H9 (cell line): Measurements from ENCODE around the gene TIGD3. TPM values are rescaled to one million over a fixed set of nuclear protein-coding genes. Genes with fewer than 3 reads are reported as not detected.

Source experiments
- DNase-seq: peaks from one replicate; pipeline ENCODE4 v3.0.0-alpha.2; 2017
- H2AFZ ChIP-seq: one replicate; pipeline ENCODE4 v1.6.1; 2013; ENCODE audit warnings: mild to moderate bottlenecking, low read length, control low read depth, moderate library complexity
- H2AK5ac ChIP-seq: 2 replicates; pipeline ENCODE4 v1.6.1; 2013; ENCODE audit warnings: low read length, control low read depth, mixed read lengths; ENCODE audit not compliant: insufficient read length
- H2BK120ac ChIP-seq: one replicate; pipeline ENCODE4 v1.6.1; 2013; ENCODE audit warnings: low read depth, mild to moderate bottlenecking, low read length, control low read depth, inconsistent platforms; ENCODE audit not compliant: poor library complexity, severe bottlenecking
- H2BK12ac ChIP-seq: 2 replicates; pipeline ENCODE4 v1.6.1; 2013; ENCODE audit warnings: low read length, control low read depth, mixed read lengths, low read depth; ENCODE audit not compliant: insufficient read length
- H2BK15ac ChIP-seq: 2 replicates; pipeline ENCODE4 v1.6.1; 2013; ENCODE audit warnings: low read depth, low read length, control low read depth
- H2BK20ac ChIP-seq: one replicate; pipeline ENCODE4 v1.6.1; 2013; ENCODE audit warnings: low read depth, mild to moderate bottlenecking, low read length, control low read depth, inconsistent platforms; ENCODE audit not compliant: poor library complexity, severe bottlenecking
- H2BK5ac ChIP-seq: 2 replicates; pipeline ENCODE4 v1.6.1; 2013; ENCODE audit warnings: low read length, control low read depth, mixed read lengths; ENCODE audit not compliant: insufficient read length
- H3K14ac ChIP-seq: 2 replicates; pipeline ENCODE4 v1.6.1; 2013; ENCODE audit warnings: low read length, control low read depth; ENCODE audit not compliant: insufficient read depth
- H3K18ac ChIP-seq: 2 replicates; pipeline ENCODE4 v1.6.1; 2013; ENCODE audit warnings: low read depth, mild to moderate bottlenecking, mixed read lengths, low read length, control low read depth; ENCODE audit not compliant: insufficient read length
- H3K23ac ChIP-seq: 2 replicates; pipeline ENCODE4 v1.6.1; 2013; ENCODE audit warnings: low read length, control low read depth, mixed read lengths, low read depth; ENCODE audit not compliant: insufficient read length
- H3K23me2 ChIP-seq: 2 replicates; pipeline ENCODE4 v1.6.1; 2013; ENCODE audit warnings: low read depth, mild to moderate bottlenecking, mixed read lengths, low read length, control low read depth; ENCODE audit not compliant: insufficient read length, poor library complexity, severe bottlenecking
- H3K27ac ChIP-seq: 2 replicates; pipeline ENCODE4 v1.5.1; 2013; ENCODE audit warnings: low read length, control low read depth, mixed read lengths, low read depth; ENCODE audit not compliant: insufficient read length
- H3K27me3 ChIP-seq: 2 replicates; pipeline ENCODE4 v1.6.1; 2013; ENCODE audit warnings: low read length, control low read depth, inconsistent platforms; ENCODE audit not compliant: insufficient read depth
- H3K4ac ChIP-seq: 2 replicates; pipeline ENCODE4 v1.6.1; 2013; ENCODE audit warnings: low read depth, mild to moderate bottlenecking, control low read depth, inconsistent platforms, low read length, moderate library complexity
- H3K4me1 ChIP-seq: 2 replicates; pipeline ENCODE4 v1.6.1; 2013; ENCODE audit warnings: low read length, control low read depth, inconsistent platforms; ENCODE audit not compliant: insufficient read depth
- H3K4me2 ChIP-seq: 2 replicates; pipeline ENCODE4 v1.6.1; 2013; ENCODE audit warnings: low read length, control low read depth, mixed read lengths; ENCODE audit not compliant: insufficient read length, insufficient read depth
- H3K56ac ChIP-seq: 2 replicates; pipeline ENCODE4 v1.6.1; 2013; ENCODE audit warnings: low read depth, mild to moderate bottlenecking, mixed read lengths, low read length, control low read depth; ENCODE audit not compliant: insufficient read length
- H3K79me1 ChIP-seq: 2 replicates; pipeline ENCODE4 v1.6.1; 2013; ENCODE audit warnings: low read depth, mild to moderate bottlenecking, moderate library complexity, low read length, control low read depth, inconsistent platforms; ENCODE audit not compliant: insufficient read depth, poor library complexity, severe bottlenecking
- H3K79me2 ChIP-seq: 2 replicates; pipeline ENCODE4 v1.6.1; 2013; ENCODE audit warnings: low read length, control low read depth, inconsistent platforms; ENCODE audit not compliant: insufficient read depth
- H3K9ac ChIP-seq: 2 replicates; pipeline ENCODE4 v1.6.1; 2013; ENCODE audit warnings: low read length, control low read depth, mixed read lengths; ENCODE audit not compliant: insufficient read length; ENCODE audit errors: extremely low read depth
- H3K9me3 ChIP-seq: one replicate; pipeline ENCODE4 v1.6.1; 2013; ENCODE audit warnings: low read depth, low read length, inconsistent platforms; ENCODE audit not compliant: control insufficient read depth
- H3T11ph ChIP-seq: one replicate; pipeline ENCODE4 v1.6.1; 2013; ENCODE audit warnings: mild to moderate bottlenecking, low read length, control low read depth, inconsistent platforms
- H4K20me1 ChIP-seq: one replicate; pipeline ENCODE4 v1.6.1; 2013; ENCODE audit not compliant: control insufficient read depth, insufficient read length, insufficient read depth
- H4K5ac ChIP-seq: 2 replicates; pipeline ENCODE4 v1.6.1; 2013; ENCODE audit warnings: low read depth, mild to moderate bottlenecking, mixed read lengths, low read length, control low read depth; ENCODE audit not compliant: insufficient read length
- H4K8ac ChIP-seq: replicated peaks from 2 replicates; pipeline ENCODE4 v1.6.1; 2013; ENCODE audit warnings: low read length, control low read depth, mixed read lengths, low read depth; ENCODE audit not compliant: insufficient read length
- H4K91ac ChIP-seq: 2 replicates; pipeline ENCODE4 v1.6.1; 2013; ENCODE audit warnings: low read depth, mild to moderate bottlenecking, moderate library complexity, mixed read lengths, low read length, control low read depth; ENCODE audit not compliant: insufficient read length
- H3K27ac Mint-ChIP-seq, 3 experiments: 2 replicates in 2 of 3; 3 replicates in 1 of 3; pipeline ENCODE4 v1.8.0; 2020 to 2021; ENCODE audit warnings: mixed read lengths in 3 of 3, mild to moderate bottlenecking in 1 of 3, moderate library complexity in 1 of 3
- H3K27me3 Mint-ChIP-seq: 2 replicates; pipeline ENCODE4 v1.8.0; 2021; ENCODE audit warnings: low read depth, mild to moderate bottlenecking, moderate library complexity, mixed read lengths
- H3K36me3 Mint-ChIP-seq, 3 experiments: 2 replicates in 2 of 3; 3 replicates in 1 of 3; pipeline ENCODE4 v1.8.0; 2020 to 2021; ENCODE audit warnings: low read depth in 3 of 3, mixed read lengths in 3 of 3; ENCODE audit not compliant: insufficient read depth in 1 of 3
- H3K4me1 Mint-ChIP-seq, 2 experiments: 2 replicates each; pipeline ENCODE4 v1.8.0; 2020; ENCODE audit warnings: mixed read lengths in 2 of 2
- H3K4me3 Mint-ChIP-seq, 2 experiments: 2 replicates in 1 of 2; 3 replicates in 1 of 2; pipeline ENCODE4 v1.8.0; 2020 to 2021; ENCODE audit warnings: mild to moderate bottlenecking in 2 of 2, mixed read lengths in 2 of 2, moderate library complexity in 1 of 2
- H3K9me3 Mint-ChIP-seq, 2 experiments: 2 replicates in 1 of 2; 3 replicates in 1 of 2; pipeline ENCODE4 v1.8.0; 2020; ENCODE audit warnings: mild to moderate bottlenecking in 2 of 2, mixed read lengths in 2 of 2, moderate library complexity in 1 of 2
- WGBS: extraction: QIAGEN DNeasy Blood & Tissue Kit; methylation state at CpG from one replicate; pipeline ENCODE4 v1.1.7; 2013; ENCODE audit warnings: missing lambda C conversion rate, low lambda C conversion rate, mixed read lengths; ENCODE audit not compliant: insufficient read length; ENCODE audit errors: extremely low coverage; 5-methylcytosine and 5-hydroxymethylcytosine counted together
- total RNA-seq: library from RNA; stranded (reverse); gene quantifications from 2 replicates; pipeline ENCODE4 v1.2.1, GENCODE V29; 2021
- TF ChIP-seq, protein P1 (sequence below): fragments of 200-600 bp; sonication (generic); conservative IDR thresholded peaks from 3 replicates; pipeline ENCODE4 v1.8.0; 2021; ENCODE audit warnings: antibody characterized with exemption, mild to moderate bottlenecking

Gene TIGD3
- total RNA-seq, 1 experiment from 2014 or later: 0.66 TPM

DNA sequence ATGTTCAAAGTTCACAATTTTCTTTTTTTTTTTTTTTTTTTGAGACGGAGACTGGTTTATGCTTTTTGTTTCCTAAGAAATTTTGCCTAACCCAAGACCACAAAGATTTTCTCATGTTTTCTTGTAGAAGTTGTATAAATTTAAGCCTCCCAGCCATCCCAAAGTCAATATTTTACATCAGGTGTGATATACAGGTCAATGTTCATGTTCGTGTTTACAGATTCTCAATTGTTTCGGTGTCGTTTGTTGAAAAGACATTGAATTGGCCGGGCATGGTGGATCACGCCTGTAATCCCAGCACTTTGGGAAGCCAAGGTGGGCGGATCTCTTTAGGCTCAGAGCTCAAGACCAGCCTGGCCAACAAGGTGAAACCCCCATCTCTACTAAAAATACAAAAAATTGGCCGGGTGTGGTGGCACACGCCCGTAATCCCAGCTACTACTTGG is 47.3 kb downstream of the TIGD3 start:
- H2AK5ac ChIP-seq: no peak overlapping the region
- H2BK20ac ChIP-seq: no peak overlapping the region
- peak overlapping the region; percentile 22 to 68 (median 59); a peak in 2 of 7 replicates for H3K27ac Mint-ChIP-seq
- H3K36me3 Mint-ChIP-seq: peaks cover 3 to 46% (median 36%) of the 10 kb centered on the region in 3 experiments; a peak in 6 of 7 replicates
- H4K91ac ChIP-seq: no peak overlapping the region
- no peaks in the 10 kb centered on the region for H3K4me1 ChIP-seq
- H3K4ac ChIP-seq: no peak overlapping the region
- no peak overlapping the region for H4K8ac ChIP-seq
- H3K27me3 ChIP-seq: no peaks in the 10 kb centered on the region
- H2BK15ac ChIP-seq: no peak overlapping the region
- no peak overlapping the region; a peak in 1 of 5 replicates for H3K4me3 Mint-ChIP-seq
- no peaks in the 10 kb centered on the region for H3K23me2 ChIP-seq
- no peak overlapping the region for H4K5ac ChIP-seq
- no peak overlapping the region for H2BK12ac ChIP-seq
- H3K27me3 Mint-ChIP-seq: no peaks in the 10 kb centered on the region
- WGBS: no CpG with 5 or more reads among the region's 10 CpGs
- no peak overlapping the region for H3K14ac ChIP-seq
- no peak overlapping the region for H3K4me2 ChIP-seq
- no peaks in the 10 kb centered on the region for H3K9me3 Mint-ChIP-seq
- H3K4me1 Mint-ChIP-seq: peaks cover 0 to 17% of the 10 kb centered on the region in 2 experiments; a peak in 3 of 4 replicates
- no peak overlapping the region for H2AFZ ChIP-seq
- H3K9me3 ChIP-seq: no peaks in the 10 kb centered on the region
- no peaks in the 10 kb centered on the region for H4K20me1 ChIP-seq
- no peak overlapping the region for H2BK5ac ChIP-seq
- H3K27ac ChIP-seq: no peak overlapping the region
- H3K79me1 ChIP-seq: no peaks in the 10 kb centered on the region
- H3K23ac ChIP-seq: no peak overlapping the region
- no peak overlapping the region for H3K9ac ChIP-seq
- H2BK120ac ChIP-seq: no peak overlapping the region
- DNase-seq: no peak
- H3T11ph ChIP-seq: no peak overlapping the region
- TF ChIP-seq, protein P1, sequence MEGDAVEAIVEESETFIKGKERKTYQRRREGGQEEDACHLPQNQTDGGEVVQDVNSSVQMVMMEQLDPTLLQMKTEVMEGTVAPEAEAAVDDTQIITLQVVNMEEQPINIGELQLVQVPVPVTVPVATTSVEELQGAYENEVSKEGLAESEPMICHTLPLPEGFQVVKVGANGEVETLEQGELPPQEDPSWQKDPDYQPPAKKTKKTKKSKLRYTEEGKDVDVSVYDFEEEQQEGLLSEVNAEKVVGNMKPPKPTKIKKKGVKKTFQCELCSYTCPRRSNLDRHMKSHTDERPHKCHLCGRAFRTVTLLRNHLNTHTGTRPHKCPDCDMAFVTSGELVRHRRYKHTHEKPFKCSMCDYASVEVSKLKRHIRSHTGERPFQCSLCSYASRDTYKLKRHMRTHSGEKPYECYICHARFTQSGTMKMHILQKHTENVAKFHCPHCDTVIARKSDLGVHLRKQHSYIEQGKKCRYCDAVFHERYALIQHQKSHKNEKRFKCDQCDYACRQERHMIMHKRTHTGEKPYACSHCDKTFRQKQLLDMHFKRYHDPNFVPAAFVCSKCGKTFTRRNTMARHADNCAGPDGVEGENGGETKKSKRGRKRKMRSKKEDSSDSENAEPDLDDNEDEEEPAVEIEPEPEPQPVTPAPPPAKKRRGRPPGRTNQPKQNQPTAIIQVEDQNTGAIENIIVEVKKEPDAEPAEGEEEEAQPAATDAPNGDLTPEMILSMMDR: no peak
- no peak overlapping the region for H3K18ac ChIP-seq
- no peaks in the 10 kb centered on the region for H3K79me2 ChIP-seq
- no peak overlapping the region for H3K56ac ChIP-seq
